Kidney capillary endothelial cell (primary cell): ENCODE measurements around the gene CHADL.

Experiments used
- DNase-seq: peaks from one replicate; pipeline ENCODE4 v3.0.0-alpha.2; 2018; ENCODE audit warnings: low spot score

Gene CHADL

DNA sequence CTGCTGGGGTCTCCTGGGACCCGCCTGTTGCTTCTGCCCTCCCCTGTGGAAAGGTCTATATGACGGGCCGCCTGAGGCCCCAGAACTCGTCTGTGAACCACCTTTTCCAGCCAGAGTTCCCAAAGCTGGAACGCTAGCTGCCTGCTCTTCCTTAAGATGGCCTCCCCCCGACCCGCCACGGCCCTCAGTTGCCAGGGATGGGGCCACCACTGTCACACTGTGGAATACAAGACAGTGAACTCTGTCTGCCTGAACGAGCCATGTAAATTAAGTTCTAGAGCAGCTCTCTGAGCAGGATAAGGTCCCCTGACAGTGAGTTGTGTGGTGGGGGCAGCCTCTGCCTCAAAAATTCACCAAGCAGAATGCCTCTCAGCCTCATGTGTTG is 10.3 kb downstream of the CHADL start:
- DNase-seq = no peak

GRCh38 chr22:41229730-41230400 is 10.9 kb downstream of the CHADL start:
- DNase-seq = peak; percentile 77

GRCh38 chr22:41229215-41229614 is 11.5 kb downstream of the CHADL start:
- DNase-seq = no peak

DNA sequence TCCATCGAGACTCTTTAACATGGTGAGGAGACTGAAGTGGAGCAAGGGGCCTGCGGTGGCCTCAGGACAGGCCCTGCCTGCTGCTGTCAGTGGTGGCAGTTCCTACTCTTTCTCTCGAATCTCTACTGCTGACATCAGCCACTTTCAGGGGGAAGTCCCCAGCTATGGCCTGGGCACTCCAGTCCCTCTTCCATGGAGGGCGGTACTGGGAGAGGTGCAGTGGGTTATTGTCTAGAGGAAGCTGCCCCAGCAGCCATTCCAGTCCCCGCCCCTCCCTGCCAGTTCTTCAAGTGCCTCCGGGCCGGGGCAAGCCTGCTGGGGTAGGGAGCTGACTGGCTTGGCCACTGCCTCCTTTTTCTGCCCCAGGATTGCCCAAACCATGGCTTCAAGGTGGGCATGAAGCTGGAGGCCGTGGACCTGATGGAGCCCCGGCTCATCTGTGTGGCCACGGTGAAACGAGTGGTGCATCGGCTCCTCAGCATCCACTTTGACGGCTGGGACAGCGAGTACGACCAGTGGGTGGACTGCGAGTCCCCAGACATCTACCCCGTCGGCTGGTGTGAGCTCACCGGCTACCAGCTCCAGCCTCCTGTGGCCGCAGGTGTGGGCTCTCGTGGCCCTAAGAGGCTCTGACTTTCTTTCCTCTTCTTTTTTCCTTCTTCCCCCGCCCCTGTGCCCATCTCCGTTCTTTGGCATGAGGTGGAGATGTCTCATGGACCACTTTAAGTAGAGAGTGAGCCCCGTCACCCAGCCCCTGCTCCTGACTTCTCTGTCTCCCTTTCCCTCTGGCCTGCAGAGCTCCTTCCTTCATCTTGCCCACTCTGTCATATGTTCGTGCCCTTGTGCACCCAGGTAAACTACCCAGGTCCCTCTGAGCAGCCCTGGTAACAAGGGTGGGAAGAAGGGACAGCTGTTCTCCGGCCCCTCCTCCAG is 13.7 kb downstream of the CHADL start:
- no peak for DNase-seq

DNA sequence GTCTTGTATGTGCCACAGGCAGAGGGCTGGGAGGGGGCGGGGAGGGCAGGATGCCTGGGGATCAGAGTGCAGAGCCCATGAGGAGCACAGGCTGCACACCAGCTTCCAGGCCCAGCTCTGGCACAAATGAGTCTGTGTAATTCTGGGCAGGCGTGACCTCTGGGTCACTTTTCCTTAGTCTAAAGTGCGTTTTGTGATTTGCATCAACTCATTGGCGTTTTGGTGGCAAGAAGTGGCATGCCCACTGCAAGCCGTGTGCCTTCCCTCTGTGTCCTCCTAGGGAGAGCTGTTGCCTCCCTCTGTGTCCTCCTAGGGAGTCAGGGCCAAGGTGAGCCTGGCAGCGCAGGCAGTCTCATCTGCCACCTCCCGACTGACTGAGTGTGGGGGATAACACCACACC is 17.2 kb downstream of the CHADL start:
- no peak for DNase-seq

DNA sequence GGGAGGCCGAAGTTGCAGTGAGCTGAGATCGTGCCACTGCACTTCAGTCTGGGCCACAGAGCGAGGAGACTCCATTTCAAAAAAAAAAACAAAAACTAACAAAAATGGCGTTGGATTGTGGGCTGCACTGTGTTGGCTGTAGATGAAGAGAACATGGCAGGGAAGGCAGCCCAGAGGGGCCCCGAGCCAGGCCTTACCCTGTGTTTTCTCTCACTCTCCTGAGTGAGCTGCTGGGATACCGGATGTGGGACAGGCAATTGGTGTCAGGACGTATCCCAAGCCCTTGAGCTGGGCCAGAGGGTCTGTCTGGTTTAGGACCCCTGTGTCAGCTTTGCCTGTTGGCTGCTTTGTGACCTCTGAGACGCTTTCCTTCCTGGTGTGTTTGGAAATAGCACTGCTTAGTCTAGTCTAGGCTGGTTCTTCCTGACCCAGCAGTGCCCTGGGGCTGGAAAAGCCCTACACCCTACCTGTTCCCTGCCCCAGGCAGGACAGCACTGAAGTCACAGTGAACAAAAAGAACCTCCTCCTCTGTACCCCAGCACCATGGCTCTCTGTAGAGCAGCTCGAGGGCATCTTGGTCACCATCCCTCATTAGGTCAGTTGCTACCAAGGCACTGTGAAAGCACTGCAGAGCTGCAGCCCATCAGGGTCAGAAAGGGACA is 17.8 kb downstream of the CHADL start:
- no peak for DNase-seq

DNA sequence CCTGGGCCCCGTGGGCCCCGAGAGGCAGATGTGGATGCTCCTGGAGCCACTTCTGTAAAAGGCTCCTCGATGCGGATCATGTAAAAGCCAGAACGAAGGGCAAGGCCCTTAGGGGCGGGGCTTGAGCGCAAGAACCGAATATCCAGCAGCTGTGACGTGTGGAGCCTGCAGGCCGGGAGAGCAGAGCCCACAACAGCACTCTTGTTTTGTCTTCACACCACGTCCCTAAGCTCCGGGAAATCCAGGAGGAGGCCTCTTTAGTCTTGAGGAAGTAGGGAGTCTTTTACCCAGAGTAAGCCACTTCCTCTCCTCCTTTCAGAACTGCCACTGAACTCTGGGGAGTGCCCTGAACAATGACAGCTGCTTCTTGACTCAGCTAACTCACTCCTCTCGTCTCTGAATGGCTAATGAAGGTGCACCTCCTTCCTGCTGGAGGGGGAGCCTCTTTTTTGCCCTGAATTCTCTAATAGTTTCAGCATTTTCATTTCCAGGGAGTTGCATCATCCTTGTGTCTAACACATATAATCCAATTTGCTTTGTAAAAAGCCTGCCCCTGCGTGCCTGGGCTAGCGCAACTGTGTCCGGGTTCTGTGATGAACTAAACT is 23.1 kb downstream of the CHADL start:
- DNase-seq = peak; percentile 83

GRCh38 chr22:41216984-41217383 is 23.7 kb downstream of the CHADL start:
- DNase-seq = no peak

- DNase-seq = no peak
Measured at GRCh38 chr22:41215926-41216325, 24.8 kb downstream of the CHADL start.

DNA sequence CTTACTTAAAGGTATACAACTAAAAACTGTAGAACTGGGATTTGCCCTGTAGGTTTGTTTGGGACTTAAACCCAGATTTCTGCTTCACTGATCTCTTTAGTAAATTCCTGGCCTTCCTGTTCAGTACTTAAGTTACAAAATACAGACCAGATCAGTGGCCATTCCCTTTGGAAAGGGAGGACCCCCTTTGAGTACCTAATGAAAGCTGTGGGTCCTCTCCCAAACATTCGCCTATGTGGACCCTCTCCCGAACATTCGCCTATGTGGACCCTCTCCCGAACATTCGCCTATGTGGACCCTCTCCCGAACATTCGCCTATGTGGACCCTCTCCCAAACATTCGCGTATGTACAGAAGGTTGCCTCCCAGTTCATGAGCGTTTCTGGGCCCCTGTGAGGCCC is 25.3 kb downstream of the CHADL start:
- DNase-seq = no peak

DNA sequence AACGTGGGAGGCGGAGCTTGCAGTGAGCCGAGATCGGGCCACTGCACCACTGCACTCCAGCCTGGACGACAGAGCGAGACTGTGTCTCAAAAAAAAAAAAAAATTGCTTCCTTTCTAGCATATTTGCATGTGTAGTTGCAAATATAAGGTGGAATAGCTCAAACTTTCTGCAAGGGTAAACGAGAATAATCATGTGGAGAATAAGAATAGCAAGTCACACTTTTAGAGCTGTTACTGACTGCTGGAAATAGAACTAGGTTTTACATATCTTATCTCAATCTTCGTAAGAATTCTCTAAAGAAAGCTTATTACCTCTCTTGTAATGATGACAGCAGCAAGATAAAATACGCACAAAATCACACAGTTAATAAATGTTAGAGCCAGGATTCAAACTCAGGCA is 34.0 kb downstream of the CHADL start:
- no peak for DNase-seq

GRCh38 chr22:41204992-41205900 is 35.5 kb downstream of the CHADL start, which contains the start of gene L3MBTL2:
TSS of gene L3MBTL2 (plus strand) at chr22:41205312. CDS start at chr22:41205363, 51 bp downstream.
- peak; percentile 96 for DNase-seq

DNA sequence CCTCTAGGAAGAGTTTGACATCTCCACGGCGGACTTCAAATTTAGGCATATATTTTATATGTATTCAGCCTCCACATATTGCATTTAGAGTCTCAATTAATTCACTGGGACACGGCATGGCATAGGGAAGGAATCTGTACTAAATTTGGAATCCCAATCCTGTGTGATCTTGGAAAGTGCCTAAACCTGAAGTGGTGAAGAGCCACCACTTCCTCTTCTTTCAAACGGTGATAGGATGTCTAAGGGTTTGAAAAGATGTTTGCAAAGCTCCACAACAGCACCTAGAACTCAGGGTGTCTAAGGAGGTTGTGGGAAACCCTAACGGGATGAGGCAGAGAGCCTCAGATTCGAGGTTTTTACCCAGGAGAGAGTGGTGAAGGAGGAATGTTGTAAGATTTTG is 36.7 kb downstream of the CHADL start:
- no peak for DNase-seq

GRCh38 chr22:41203118-41203517 is 37.6 kb downstream of the CHADL start:
- DNase-seq = no peak

GRCh38 chr22:41201141-41201540 is 39.6 kb downstream of the CHADL start:
- DNase-seq = no peak

- DNase-seq = no peak
Measured at GRCh38 chr22:41198027-41198580, 42.6 kb downstream of the CHADL start.

DNA sequence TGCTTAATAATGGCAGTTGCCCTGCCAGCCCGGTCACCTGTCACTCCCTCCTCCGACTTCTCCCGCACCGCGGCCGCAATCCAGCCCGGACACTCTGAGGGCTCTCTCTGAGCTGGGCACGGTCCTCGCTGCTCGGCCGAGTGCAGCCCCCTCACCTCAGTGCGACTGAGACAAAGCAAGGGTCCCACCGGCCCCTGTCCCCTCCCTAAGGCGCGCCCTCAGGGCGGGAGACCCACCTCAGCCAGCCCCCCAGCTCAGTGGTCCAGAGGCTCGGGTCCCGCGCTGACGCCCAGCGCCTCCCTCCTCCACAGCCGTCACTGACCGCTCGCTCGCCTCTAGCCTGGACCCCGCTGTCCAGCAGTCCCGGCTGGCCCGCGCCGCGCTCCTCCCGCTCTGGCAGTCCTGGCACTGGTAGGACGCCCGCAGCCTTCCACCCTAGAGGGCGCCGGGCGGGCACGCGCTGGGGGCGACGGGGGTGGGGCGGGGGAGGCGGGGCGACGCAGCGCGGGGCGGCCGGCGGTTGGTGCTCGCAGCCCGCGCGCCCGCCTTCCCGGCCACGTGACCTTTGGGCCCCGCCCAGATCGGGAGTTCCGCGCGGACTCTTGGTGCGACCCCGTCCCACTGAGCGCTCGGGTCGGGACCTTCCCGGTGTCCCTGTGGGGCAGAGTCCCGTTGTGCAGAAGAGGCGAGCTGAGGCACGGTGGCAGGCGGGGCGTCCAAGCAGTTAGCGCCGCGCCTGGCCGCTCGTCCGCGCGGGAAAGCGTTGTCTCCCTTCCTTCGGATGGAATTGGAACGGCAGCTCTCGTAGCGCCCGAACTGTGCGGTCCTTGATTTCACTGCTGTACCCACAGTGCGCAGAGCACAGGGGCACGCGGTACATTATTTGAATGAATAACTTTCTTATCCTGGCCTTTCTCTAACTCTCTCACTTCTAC is 43.4 kb downstream of the CHADL start:
- peak; percentile 65 for DNase-seq

GRCh38 chr22:41193829-41194228 is 46.9 kb downstream of the CHADL start:
- no peak for DNase-seq

- DNase-seq = no peak
Measured at GRCh38 chr22:41191467-41191866, 49.3 kb downstream of the CHADL start.

GRCh38 chr22:41184679-41185078 is 56.1 kb downstream of the CHADL start:
- peak; percentile 68 for DNase-seq
